Adipocyte (in vitro differentiated cells): Measurements from ENCODE around the gene KLHL35.
A peak's percentile ranks its signal among the peaks of the same experiment; 100 is the strongest.

ENCODE experiments used
- DNase-seq: peaks from one replicate; pipeline ENCODE4 v3.0.0-alpha.2; 2015; ENCODE audit warnings: low read depth
- H3K27me3 ChIP-seq: replicated peaks from 2 replicates; pipeline ENCODE4 v1.7.0; 2013; ENCODE audit warnings: mild to moderate bottlenecking, low read length, moderate library complexity; ENCODE audit not compliant: control insufficient read depth, insufficient read depth
- H3K36me3 ChIP-seq: 2 replicates; pipeline ENCODE4 v1.7.0; 2013; ENCODE audit warnings: low read length, mild to moderate bottlenecking, moderate library complexity; ENCODE audit not compliant: control insufficient read depth, insufficient read depth, severe bottlenecking
- H3K4me1 ChIP-seq: 2 replicates; pipeline ENCODE4 v1.7.0; 2013; ENCODE audit warnings: mild to moderate bottlenecking, low read length, moderate library complexity; ENCODE audit not compliant: control insufficient read depth, insufficient read depth
- H3K4me3 ChIP-seq: 2 replicates; pipeline ENCODE4 v1.7.0; 2013; ENCODE audit warnings: mild to moderate bottlenecking, low read length, moderate library complexity
- H3K9ac ChIP-seq: 2 replicates; pipeline ENCODE4 v1.7.0; 2013; ENCODE audit warnings: mild to moderate bottlenecking, low read length, moderate library complexity
- H3K9me3 ChIP-seq: 2 replicates; pipeline ENCODE4 v1.7.0; 2013; ENCODE audit warnings: mild to moderate bottlenecking, low read length, moderate library complexity; ENCODE audit not compliant: control insufficient read depth

Gene KLHL35

DNA sequence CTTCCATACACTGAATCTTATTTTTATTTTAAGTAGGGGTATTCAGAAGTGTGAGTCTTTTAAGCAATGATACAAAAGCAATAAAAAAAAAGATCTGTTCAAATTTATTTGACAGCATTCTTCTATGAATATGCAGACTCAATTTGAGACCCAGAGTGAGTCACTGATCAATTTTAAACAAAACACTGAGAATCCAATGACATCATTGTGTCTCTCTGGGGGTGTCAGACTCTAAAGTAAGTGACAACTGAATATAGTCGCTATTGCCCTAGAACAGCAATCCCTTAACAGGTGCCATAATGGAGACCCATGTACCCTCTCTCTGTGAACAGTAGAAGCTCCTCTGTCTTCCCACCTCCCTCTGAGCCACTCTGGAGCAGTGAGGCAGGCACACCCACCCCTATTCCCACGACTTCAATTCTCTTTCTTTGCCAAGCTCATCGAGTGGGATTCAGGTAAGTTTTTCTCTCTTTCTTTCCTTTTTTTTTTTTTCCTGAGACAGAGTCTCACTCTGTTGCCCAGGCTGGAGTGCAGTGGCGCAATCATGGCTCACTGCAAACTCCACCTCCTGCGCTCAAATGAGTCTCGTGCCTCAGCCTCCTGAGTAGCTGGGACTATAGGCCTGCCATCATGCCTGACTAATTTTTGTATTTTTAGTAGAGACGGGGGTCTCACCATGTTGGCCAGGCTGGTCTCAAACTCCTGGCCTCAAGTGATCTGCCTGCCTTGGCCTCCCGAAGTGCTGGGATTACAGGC lies 38.7 kb downstream of the KLHL35 start:
- Histone ChIP-seq H3K4me3 (no peak overlapping the region), H3K27me3 (peaks cover 3% of the 10 kb centered on the region), H3K4me1 (no peaks in the 10 kb centered on the region), H3K36me3 (no peaks in the 10 kb centered on the region), H3K9ac (no peak overlapping the region), H3K9me3 (no peaks in the 10 kb centered on the region)
- no peak for DNase-seq

DNA sequence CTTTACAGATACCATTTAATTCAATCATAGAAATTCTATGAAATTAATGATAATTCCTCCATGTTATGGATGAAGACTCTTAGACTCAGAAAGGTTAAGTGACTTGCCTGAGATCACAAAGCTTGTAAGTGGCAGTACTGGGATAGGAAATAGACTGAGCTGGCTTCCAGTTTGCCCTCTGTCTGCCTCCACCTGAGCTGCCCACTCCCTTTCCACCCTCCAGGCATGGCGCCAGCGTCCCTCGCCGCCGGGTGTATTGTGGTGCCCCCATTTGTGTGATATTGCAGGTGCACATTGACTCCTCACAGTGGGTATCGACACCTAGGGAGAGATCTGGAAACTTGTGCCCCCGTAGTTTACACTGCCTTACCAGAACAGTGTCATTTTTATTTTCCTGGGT lies 43.1 kb downstream of the KLHL35 start:
- DNase-seq, result no peak
- H3K4me3 ChIP-seq, result no peak overlapping the region
- peaks cover 4% of the 10 kb centered on the region for H3K4me1 ChIP-seq
- H3K9me3 ChIP-seq, result no peaks in the 10 kb centered on the region
- H3K36me3 ChIP-seq, result no peaks in the 10 kb centered on the region
- H3K9ac ChIP-seq, result no peak overlapping the region
- no peaks in the 10 kb centered on the region for H3K27me3 ChIP-seq

DNA sequence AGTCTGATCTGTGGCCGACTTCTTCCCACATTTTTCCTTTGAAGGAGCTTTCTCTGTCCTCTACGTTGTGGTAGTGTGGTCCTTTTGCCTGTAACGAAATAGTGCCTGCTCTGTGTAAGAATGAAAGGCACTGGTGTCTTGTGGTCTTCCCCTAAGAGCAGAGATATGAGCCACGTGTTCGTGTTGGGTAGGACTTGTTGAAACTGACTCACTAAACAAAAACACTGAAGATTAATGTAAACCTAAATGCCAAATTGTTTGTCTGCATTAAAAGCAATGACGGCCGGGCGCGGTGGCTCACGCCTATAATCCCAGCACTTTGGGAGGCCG lies 43.8 kb downstream of the KLHL35 start:
- no peaks in the 10 kb centered on the region for H3K27me3 ChIP-seq
- H3K36me3 ChIP-seq, result no peaks in the 10 kb centered on the region
- H3K4me3 ChIP-seq, result no peak overlapping the region
- H3K9me3 ChIP-seq, result no peaks in the 10 kb centered on the region
- DNase-seq, result no peak
- no peak overlapping the region for H3K9ac ChIP-seq
- H3K4me1 ChIP-seq, result peaks cover 4% of the 10 kb centered on the region

DNA sequence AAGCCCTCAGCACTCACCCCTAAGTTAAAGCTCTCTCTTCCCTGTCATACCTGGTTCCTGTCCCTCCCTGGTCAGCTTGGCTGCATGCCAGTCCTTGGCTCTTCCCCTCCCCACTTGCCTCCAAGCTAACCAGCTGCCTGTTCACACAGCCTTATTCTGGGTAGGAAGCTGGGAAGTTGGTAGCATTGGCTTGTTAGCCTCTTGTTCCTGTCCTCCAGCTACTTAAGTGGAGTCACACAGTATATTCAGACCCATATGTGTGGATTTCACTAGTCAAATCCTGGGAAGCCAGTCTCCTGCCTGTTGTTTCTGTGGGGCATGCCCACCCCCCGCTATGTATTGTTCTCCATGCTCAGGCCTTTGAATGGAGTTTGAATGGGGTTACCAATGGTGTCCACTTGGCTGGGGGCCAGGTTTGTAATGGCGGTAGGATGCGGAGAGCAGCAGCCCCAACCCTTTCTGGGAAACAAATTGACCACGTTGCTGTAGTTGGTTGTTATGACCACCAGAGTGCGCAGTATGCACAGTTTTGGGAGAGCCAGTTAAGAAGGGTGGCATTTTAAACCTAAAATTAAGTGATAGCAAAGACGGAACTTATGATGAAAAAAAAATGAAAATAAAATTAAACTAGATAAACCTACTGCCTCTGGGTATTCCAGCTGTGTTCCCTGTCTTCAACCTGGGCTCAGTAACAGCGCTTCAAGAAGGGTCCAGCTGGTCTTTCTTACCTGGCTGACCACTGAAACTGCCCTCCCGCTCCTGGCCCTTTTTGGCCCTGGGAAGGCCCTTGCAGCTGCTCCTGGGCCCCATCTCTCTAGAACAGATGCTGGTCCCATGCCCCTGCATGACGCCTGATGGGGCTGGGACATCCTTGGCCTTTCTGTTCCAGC lies 44.4 kb downstream of the KLHL35 start:
- Histone ChIP-seq H3K4me3 (no peak overlapping the region), H3K27me3 (no peaks in the 10 kb centered on the region), H3K36me3 (no peaks in the 10 kb centered on the region), H3K4me1 (peaks cover 4% of the 10 kb centered on the region), H3K9me3 (no peaks in the 10 kb centered on the region), H3K9ac (no peak overlapping the region)
- DNase-seq, result peak; percentile 91

DNA sequence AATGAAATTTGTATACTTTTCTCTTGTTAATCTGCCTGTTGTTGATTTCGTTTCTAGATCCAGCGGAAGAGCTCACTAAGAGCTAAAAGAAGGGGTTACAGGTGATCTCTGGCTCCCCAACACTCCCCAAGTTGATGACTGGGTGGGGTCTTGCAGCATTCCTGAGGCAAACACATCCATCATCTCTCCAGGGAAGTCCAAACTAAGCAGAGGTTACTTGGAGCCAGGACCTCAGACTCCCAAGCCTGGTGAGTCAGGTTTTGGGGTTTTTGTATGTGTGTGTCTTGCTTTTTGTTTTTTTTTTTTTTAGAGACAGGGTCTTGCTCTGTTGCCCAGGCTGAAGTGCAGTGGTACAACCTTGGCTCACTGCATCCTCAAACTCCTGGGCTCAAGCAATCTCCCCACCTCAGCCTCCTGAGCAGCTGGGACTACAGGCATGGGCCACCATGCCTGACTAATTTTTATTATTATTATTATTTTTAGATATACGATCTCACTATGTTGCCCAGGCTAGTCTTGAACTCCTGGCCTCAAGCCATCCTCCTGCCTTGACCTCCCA lies 45.2 kb downstream of the KLHL35 start:
- Histone ChIP-seq H3K36me3 (no peaks in the 10 kb centered on the region), H3K4me3 (no peak overlapping the region), H3K27me3 (no peaks in the 10 kb centered on the region), H3K9me3 (no peaks in the 10 kb centered on the region), H3K9ac (no peak overlapping the region), H3K4me1 (peaks cover 4% of the 10 kb centered on the region)
- no peak for DNase-seq

DNA sequence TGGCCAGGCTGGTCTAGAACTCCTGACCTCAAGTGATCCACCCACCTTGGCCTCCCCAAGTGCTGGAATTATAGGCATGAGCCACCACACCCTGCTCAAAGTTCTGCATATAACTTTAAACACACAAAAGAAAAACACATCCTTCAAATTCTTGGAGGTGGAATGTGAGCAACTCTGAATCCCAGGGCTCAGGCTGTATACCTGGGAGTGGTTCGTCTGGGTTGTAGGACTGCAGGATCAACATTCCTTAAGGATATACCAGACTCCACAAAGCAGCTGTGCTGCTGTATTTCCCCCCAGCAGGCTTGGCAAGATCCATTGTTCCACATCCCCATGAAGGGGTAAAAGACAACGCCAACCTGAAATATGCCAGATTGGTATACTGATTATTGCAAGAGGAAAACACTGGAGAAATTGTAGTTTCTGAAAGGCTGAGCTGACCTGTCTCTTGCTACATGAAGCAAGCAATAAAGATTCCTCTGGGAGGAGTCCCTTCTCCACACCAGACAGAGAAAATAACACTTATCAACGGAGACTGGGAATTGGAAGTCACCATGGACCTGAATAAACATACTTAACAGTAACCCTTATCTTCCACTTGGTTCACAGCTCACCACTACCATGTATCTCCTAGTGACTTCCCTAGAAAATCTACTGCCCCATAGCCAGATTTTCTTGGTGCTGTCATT lies 45.9 kb downstream of the KLHL35 start:
- Histone ChIP-seq H3K9ac (no peak overlapping the region), H3K4me3 (no peak overlapping the region)
- no peak for DNase-seq

DNA sequence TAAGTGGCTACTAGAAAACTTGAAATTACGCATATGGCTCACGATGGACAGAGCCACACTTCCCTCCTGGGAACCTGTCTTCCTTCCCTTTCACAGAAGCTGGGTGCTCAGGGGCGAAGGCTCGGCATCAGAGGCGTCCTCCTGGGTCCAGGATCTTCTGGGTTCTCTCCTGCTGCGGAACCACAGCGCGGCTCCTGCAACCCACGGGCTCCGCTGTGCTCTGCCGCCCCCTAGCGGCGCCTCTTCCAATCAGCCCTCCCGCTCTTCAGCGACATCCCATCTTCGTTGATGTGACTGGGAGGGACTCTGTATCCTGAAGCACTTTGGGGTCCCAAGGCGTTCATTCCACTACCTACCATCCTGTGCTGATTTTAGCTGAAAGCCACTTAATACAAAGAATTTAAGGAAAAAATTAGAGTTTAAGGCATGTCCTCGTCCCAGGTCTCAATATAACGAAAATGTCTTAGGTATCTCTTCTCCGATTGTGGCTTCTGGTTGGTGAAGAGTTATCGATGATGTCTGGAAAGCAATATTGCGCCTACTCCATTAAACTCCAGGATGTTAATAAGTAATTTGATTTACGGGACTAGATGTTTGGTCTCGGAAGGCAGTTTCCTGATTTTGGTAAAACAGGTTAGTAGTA lies 48.4 kb downstream of the KLHL35 start:
- no peaks in the 10 kb centered on the region for H3K36me3 ChIP-seq
- H3K4me1 ChIP-seq, result peaks cover 4% of the 10 kb centered on the region
- peak; percentile 92 for DNase-seq
- no peak overlapping the region for H3K9ac ChIP-seq
- no peaks in the 10 kb centered on the region for H3K27me3 ChIP-seq
- H3K4me3 ChIP-seq, result no peak overlapping the region
- no peaks in the 10 kb centered on the region for H3K9me3 ChIP-seq

More for the DNA sequence above, 45.9 kb downstream of the KLHL35 start:
- Histone ChIP-seq H3K36me3 (no peaks in the 10 kb centered on the region), H3K4me1 (peaks cover 4% of the 10 kb centered on the region), H3K9me3 (no peaks in the 10 kb centered on the region), H3K27me3 (no peaks in the 10 kb centered on the region)

DNA sequence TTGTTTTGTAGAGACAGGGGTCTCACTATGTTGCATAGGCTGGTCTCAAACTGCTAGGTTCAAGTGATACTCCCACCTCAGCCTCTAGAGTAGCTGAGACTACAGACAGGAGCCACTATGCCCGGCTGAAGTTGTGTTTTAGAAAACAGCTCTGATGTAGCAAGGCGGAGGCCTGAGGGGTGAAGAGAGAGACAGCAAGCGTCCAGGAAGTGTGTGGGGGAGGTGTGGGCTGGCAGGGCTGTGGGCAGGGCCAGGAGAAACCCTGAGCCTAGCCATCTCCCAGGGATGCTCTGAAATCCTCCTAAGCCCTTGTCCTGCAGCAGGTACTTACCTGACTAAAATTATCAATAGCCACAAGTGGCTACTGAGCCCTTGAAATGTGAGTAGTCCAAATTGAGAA lies 49.8 kb downstream of the KLHL35 start:
- no peak overlapping the region for H3K9ac ChIP-seq

DNA sequence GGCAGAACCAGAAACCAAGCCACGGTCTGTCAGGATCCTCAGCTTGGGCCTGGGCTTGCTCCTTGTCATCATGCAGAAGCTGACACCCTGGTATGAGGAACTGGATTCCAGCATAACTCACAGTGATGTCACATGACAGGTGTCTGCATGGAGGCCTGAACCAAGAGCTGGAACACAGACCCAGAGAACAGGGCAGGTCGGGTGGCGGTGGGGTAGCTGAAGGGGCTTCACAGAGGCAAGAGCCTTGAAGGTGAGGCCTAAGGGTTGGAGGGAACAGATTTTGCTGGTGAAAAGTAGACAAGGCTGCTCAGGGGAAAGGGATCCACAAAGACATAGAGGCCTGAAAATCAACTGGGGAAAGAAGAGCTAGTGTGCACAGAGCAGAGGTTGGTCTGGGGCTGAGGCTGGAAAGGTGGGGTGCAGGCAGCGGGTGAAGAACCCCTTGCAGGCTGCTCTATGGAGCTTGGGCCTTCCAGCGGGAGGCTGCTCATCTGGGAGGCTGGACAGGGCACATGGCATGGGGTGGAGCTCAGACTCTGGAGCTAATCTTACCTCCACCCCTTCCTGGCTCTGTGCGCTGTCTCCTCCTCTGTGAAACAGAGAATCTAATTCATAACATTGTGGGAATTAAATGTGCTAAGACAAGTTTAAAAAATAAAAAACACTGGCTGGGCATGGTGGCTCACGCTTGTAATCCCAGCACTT lies 52.1 kb downstream of the KLHL35 start:
- Histone ChIP-seq H3K4me1 (no peaks in the 10 kb centered on the region), H3K36me3 (no peaks in the 10 kb centered on the region), H3K9ac (no peak overlapping the region), H3K4me3 (no peak overlapping the region), H3K9me3 (no peaks in the 10 kb centered on the region), H3K27me3 (no peaks in the 10 kb centered on the region)
- DNase-seq, result no peak

More for the DNA sequence above, 49.8 kb downstream of the KLHL35 start:
- Histone ChIP-seq H3K4me1 (peaks cover 4% of the 10 kb centered on the region), H3K27me3 (no peaks in the 10 kb centered on the region), H3K4me3 (no peak overlapping the region), H3K9me3 (no peaks in the 10 kb centered on the region), H3K36me3 (no peaks in the 10 kb centered on the region)
- DNase-seq, result no peak

DNA sequence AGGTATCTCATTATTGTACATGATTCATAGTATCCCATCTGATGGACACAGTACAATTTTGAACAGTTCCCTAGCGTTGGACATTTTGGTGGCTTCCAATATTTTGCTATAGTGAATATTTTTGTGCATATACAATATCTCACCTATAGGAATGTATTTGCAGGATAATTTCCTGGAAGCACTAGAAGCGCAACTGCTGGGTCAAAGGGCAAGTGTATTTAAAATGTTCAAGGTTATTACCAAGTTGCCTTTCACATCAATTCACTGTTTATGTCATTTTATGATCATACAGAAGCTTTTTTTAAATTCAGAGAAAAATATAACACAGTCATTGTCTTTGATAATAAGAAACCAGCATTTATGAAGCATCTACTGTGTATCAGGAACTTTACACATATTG lies 52.8 kb downstream of the KLHL35 start:
- H3K4me1 ChIP-seq, result no peaks in the 10 kb centered on the region
- DNase-seq, result no peak
- H3K27me3 ChIP-seq, result no peaks in the 10 kb centered on the region
- no peaks in the 10 kb centered on the region for H3K36me3 ChIP-seq
- no peaks in the 10 kb centered on the region for H3K9me3 ChIP-seq
- H3K4me3 ChIP-seq, result no peak overlapping the region
- no peak overlapping the region for H3K9ac ChIP-seq
